HUDEP-2 (cell line): ENCODE measurements around the gene CTDSPL.

Experiments
- DNase-seq, 76 experiments: peaks; one replicate each; lab custom pipeline; 2025; ENCODE audit not compliant: unreplicated experiment in 76 of 76; lab: John Stamatoyannopoulos, UW

CTDSPL gene

GRCh38 chr3:38008971-38009580 is 147.4 kb downstream of the CTDSPL start:
- no peak for DNase-seq

- DNase-seq: no peak
Measured at GRCh38 chr3:38009807-38010591, 148.3 kb downstream of the CTDSPL start.

- no peak for DNase-seq
Measured at GRCh38 chr3:38011111-38011510, 149.4 kb downstream of the CTDSPL start.

GRCh38 chr3:38015485-38015884 is 153.8 kb downstream of the CTDSPL start:
- no peak for DNase-seq

- DNase-seq: no peak
Measured at GRCh38 chr3:38015984-38016383, 154.3 kb downstream of the CTDSPL start.

- no peak for DNase-seq
Measured at GRCh38 chr3:38016410-38016809, 154.7 kb downstream of the CTDSPL start.

GRCh38 chr3:38016847-38017444 is 155.3 kb downstream of the CTDSPL start:
- no peak for DNase-seq

GRCh38 chr3:38017445-38018295 is 156.0 kb downstream of the CTDSPL start:
- DNase-seq: peak in 1 of 76 experiments; percentile 9

GRCh38 chr3:38018296-38019266 is 156.9 kb downstream of the CTDSPL start:
- DNase-seq: no peak

- DNase-seq: no peak
Measured at GRCh38 chr3:38019658-38020341, 158.1 kb downstream of the CTDSPL start.

GRCh38 chr3:38020342-38020726 is 158.7 kb downstream of the CTDSPL start:
- no peak for DNase-seq

- no peak for DNase-seq
Measured at GRCh38 chr3:38021196-38021595, 159.5 kb downstream of the CTDSPL start.

- DNase-seq: no peak
Measured at GRCh38 chr3:38022301-38022700, 160.6 kb downstream of the CTDSPL start.

GRCh38 chr3:38022896-38023709 is 161.4 kb downstream of the CTDSPL start:
- no peak for DNase-seq

GRCh38 chr3:38026856-38027255 is 165.2 kb downstream of the CTDSPL start:
- no peak for DNase-seq

GRCh38 chr3:38027466-38028465 is 166.1 kb downstream of the CTDSPL start:
- DNase-seq: no peak

GRCh38 chr3:38028621-38029361 is 167.1 kb downstream of the CTDSPL start:
- DNase-seq: no peak
